ENCODE results near the gene TULP4. TPM values are rescaled to one million over a fixed set of nuclear protein-coding genes. Genes with fewer than 3 reads are reported as not detected.

TULP4 gene
- total RNA-seq, 1 donor from 2014 or later: 406 TPM

DNA sequence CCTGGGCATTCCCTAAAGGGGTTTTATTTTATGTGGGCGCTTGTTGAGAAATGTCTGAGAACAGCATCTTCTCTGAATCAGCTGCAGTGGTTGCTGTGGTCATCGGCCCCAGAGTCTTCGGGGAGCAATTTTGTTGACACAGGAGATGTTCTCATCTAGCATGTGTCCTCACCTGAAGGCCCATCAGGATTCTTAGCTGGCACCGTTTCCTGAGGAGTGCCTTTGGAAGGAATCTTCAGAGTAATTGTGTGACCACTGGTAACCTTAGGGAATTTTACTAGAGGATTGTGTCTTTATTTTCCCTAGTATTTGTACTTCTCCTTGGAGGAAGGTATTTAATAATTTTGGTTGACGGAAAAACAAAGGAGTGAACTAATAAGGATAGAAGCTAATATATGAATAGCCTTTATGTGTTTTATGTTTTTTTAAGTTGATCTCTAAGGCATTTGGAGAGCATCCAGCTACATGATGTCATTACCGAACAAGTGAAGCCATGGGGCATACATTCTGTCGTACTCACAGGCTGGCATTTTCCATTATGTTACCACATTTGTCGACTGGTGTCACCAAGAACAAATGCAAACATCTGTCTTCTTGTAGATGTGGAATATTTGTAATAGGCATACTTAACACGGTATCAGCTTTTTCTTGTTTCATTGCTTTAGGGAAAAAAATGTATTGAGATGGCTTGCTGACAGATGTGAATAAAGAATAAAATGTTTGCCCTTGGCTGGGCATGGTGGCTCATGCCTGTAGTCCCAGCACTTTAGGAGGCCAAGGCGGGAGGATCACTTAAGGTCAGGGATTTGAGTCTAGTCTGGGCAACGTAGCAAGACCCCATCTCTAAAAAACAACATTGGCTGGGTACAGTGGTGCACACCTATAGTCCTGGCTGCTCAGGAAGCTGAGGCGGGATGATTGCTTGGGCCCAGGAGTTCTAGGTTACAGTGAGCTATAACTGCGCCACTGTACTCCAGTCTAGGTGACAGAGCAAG, 41.9 kb downstream of the TULP4 start:
- peak overlapping the region; percentile 64 for H3K27ac Mint-ChIP-seq (ENCODE audit: unreplicated experiment)
- peaks cover 18% of the 10 kb centered on the region for H3K9me3 Mint-ChIP-seq (ENCODE audit: unreplicated experiment)
- peaks cover 11% of the 10 kb centered on the region for H3K27me3 Mint-ChIP-seq (ENCODE audit: unreplicated experiment)
- no peak overlapping the region for H3K4me3 Mint-ChIP-seq (ENCODE audit: unreplicated experiment)
- peaks cover 5% of the 10 kb centered on the region for H3K36me3 Mint-ChIP-seq (ENCODE audit: unreplicated experiment)
- peaks cover 25% of the 10 kb centered on the region for H3K4me1 Mint-ChIP-seq (ENCODE audit: low read depth, unreplicated experiment)
- TF ChIP-seq, protein P1, sequence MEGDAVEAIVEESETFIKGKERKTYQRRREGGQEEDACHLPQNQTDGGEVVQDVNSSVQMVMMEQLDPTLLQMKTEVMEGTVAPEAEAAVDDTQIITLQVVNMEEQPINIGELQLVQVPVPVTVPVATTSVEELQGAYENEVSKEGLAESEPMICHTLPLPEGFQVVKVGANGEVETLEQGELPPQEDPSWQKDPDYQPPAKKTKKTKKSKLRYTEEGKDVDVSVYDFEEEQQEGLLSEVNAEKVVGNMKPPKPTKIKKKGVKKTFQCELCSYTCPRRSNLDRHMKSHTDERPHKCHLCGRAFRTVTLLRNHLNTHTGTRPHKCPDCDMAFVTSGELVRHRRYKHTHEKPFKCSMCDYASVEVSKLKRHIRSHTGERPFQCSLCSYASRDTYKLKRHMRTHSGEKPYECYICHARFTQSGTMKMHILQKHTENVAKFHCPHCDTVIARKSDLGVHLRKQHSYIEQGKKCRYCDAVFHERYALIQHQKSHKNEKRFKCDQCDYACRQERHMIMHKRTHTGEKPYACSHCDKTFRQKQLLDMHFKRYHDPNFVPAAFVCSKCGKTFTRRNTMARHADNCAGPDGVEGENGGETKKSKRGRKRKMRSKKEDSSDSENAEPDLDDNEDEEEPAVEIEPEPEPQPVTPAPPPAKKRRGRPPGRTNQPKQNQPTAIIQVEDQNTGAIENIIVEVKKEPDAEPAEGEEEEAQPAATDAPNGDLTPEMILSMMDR (IDR thresholded peaks at IDR 0.05; ENCODE audit: partially characterized antibody, unreplicated experiment): no peak
- DNase-seq: no peak

DNA sequence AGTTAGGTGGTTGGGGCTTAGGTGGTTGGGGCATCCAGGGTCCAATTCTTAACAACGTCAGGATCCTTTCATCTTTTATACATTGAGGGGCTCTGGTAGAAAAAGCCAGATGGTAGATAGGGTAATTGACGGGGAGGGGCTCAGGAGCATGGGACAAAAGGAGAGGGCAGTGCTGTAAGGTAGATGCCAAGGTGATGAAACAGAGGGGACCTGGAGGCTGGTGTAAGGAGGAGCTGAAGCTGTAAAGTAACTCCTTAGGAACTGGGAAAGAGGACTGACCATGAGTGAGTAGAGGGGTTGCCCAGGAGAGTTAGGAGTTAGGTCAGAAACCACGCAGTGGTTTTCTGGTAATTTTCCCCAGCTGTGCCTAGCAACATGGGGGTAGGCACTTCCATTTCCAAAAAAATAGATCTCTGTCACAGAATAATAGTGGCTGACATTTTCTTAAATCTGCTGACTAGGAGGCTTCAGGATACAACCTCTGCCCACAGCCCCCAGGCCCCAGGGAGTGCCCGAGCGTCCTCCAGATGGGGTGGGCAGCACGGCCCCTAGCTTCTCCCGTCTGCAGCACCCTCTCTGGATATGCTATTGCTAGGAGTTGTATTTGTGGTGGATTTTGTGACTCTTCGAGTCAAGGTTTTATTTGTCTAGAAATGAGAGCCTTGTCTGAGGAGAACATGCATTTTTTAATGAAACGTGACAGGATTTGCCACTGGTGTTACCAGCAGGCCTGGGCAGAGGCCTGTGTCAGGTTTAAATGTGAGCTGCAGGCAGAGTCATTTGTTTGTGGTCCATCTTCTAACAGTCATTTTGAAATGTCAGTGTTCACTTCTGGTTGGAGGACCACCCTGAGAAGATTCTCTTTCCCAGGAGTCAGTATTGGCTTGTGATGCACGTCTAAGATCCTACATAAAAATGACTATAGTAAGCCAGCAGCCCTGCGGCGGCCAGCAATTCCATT, 44.6 kb downstream of the TULP4 start:
- Mint-ChIP-seq H3K27me3 (ENCODE audit: unreplicated experiment) (peaks cover 2% of the 10 kb centered on the region), H3K36me3 (ENCODE audit: unreplicated experiment) (peaks cover 5% of the 10 kb centered on the region), H3K4me3 (ENCODE audit: unreplicated experiment) (peak overlapping the region; percentile 37), H3K4me1 (ENCODE audit: low read depth, unreplicated experiment) (peaks cover 45% of the 10 kb centered on the region), H3K9me3 (ENCODE audit: unreplicated experiment) (peaks cover 10% of the 10 kb centered on the region), H3K27ac (ENCODE audit: unreplicated experiment) (no peak overlapping the region)
- no peak for DNase-seq
- TF ChIP-seq, protein P1 (IDR thresholded peaks at IDR 0.05; ENCODE audit: partially characterized antibody, unreplicated experiment): no peak

DNA sequence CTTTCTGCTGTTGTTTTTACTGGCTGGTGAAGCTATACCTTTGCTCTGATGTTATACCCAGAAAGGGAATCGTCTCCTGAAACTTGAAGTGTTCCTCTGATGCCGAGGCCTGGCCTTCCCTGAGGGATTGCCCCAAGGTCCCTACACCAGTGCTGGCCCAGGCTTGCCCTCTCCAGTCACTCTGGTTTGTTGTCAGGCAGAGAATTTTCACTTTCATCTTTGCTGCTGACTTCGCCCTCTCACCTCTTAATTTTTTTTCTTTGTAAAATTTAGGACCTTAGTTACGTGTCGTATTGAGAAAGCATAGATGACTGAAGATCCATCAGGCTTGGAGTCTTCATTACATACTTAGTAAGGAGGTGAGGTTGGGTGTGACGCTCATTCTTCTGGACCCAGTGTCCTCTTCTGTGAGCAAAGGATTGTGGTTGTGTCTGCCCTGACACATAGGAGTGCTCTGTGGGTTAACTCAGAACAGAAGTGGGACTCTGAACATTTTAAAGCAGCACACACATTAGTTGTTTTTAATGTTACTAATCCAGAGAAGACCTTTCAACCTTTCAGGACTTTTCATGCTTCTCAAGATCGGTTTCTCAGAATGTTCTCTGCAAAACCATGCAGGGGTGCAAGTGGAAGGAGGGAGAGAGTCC, 45.4 kb downstream of the TULP4 start:
- DNase-seq: no peak
- Mint-ChIP-seq H3K4me1 (ENCODE audit: low read depth, unreplicated experiment) (peaks cover 48% of the 10 kb centered on the region), H3K36me3 (ENCODE audit: unreplicated experiment) (peaks cover 5% of the 10 kb centered on the region), H3K4me3 (ENCODE audit: unreplicated experiment) (no peak overlapping the region), H3K9me3 (ENCODE audit: unreplicated experiment) (peaks cover 10% of the 10 kb centered on the region), H3K27me3 (ENCODE audit: unreplicated experiment) (peaks cover 2% of the 10 kb centered on the region), H3K27ac (ENCODE audit: unreplicated experiment) (peak overlapping the region; percentile 45)
- TF ChIP-seq, protein P1 (IDR thresholded peaks at IDR 0.05; ENCODE audit: partially characterized antibody, unreplicated experiment): no peak

DNA sequence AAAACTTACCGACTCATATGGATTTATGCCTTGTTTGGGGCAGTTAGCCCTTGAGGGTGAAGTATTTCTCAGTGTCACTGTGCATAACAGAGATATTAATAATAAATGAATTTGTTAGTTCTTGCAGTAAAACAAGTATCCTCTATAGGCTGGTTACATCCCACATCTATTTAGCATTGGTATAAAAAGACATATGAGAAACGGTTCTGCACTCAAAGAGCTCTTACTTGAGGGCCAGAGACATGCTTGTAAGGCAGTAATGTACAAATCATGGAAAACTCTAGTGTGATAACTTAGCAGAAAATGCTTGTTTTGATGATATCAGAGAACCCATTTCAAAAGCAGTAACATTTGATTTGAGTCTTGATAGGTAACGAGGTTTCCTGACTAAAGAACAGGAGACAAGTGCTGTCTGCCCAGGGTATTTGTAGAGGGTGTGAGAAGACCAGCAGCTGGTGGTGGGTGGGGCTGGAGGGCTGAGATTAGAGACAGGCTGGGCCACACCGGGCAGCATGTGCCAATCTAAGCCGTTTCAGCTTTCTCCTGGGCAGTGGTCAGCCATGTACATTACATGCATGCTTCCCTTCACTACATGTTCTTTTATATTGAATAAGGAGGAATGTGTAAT, 46.3 kb downstream of the TULP4 start:
- H3K36me3 Mint-ChIP-seq (ENCODE audit: unreplicated experiment): no peaks in the 10 kb centered on the region
- H3K27ac Mint-ChIP-seq (ENCODE audit: unreplicated experiment): no peak overlapping the region
- no peak overlapping the region for H3K4me3 Mint-ChIP-seq (ENCODE audit: unreplicated experiment)
- peaks cover 2% of the 10 kb centered on the region for H3K27me3 Mint-ChIP-seq (ENCODE audit: unreplicated experiment)
- peaks cover 9% of the 10 kb centered on the region for H3K9me3 Mint-ChIP-seq (ENCODE audit: unreplicated experiment)
- peaks cover 48% of the 10 kb centered on the region for H3K4me1 Mint-ChIP-seq (ENCODE audit: low read depth, unreplicated experiment)
- DNase-seq: no peak
- TF ChIP-seq, protein P1 (IDR thresholded peaks at IDR 0.05; ENCODE audit: partially characterized antibody, unreplicated experiment): no peak
